ENCODE measurements around the gene OR51V1.
"Not testable (repeated sequence)": the region's sequence is repeated elsewhere in the genome, so short reads cannot be mapped to it uniquely, and the experiment has no call there.

Gene OR51V1
- long read RNA-seq: 0 reads

- DNase-seq (ENCODE audit: low read depth in 1 of 2, low spot score in 1 of 2): no peak
- TF ChIP-seq POLR2AphosphoS5 (IDR thresholded peaks at IDR 0.05; ENCODE audit: low read depth) (no peak), REST (IDR thresholded peaks at IDR 0.05; ENCODE audit: insufficient replicate concordance, low read depth) (no peak), SPI1 (IDR thresholded peaks at IDR 0.05; ENCODE audit: borderline replicate concordance, low read depth) (no peak)
- no peak within 1 kb of the TSS for H3K4me3 ChIP-seq (replicated peaks; ENCODE audit: insufficient read depth, low read length)
- no peaks in the 10 kb centered on the region for H3K27me3 ChIP-seq (ENCODE audit: insufficient read depth, poor library complexity, severe bottlenecking)
- H3K27ac ChIP-seq (replicated peaks): no peak within 1 kb of the TSS
These were observed at the start of gene OR51V1 for GRCh38 chr11:5200582-5200981. Gene OR51V1, minus strand, starts transcription at chr11:5200682. Its CDS starts 0 bp downstream, at chr11:5200682.

GRCh38 chr11:5249807-5250396, 49.4 kb upstream of the OR51V1 start, which contains the start of gene HBG1:
Gene HBG1, minus strand, starts transcription at chr11:5249857. Its CDS starts 53 bp downstream, at chr11:5249804.
- H3K4me3 ChIP-seq (replicated peaks; ENCODE audit: insufficient read depth, low read length); H3K27me3 ChIP-seq (ENCODE audit: insufficient read depth, poor library complexity, severe bottlenecking); H3K27ac ChIP-seq (replicated peaks); DNase-seq (ENCODE audit: low read depth in 1 of 2, low spot score in 1 of 2): not testable (repeated sequence)

GRCh38 chr11:5248498-5248897, 48.0 kb upstream of the OR51V1 start:
- DNase-seq (ENCODE audit: low read depth in 1 of 2, low spot score in 1 of 2); H3K27ac ChIP-seq (replicated peaks); H3K27me3 ChIP-seq (ENCODE audit: insufficient read depth, poor library complexity, severe bottlenecking); H3K4me3 ChIP-seq (replicated peaks; ENCODE audit: insufficient read depth, low read length): not testable (repeated sequence)

GRCh38 chr11:5247472-5248192, 47.1 kb upstream of the OR51V1 start:
- Histone ChIP-seq H3K27me3 (ENCODE audit: insufficient read depth, poor library complexity, severe bottlenecking) (no peaks in the 10 kb centered on the region), H3K27ac (replicated peaks) (no peak overlapping the region), H3K4me3 (replicated peaks; ENCODE audit: insufficient read depth, low read length) (no peak overlapping the region)
- no peak for DNase-seq (ENCODE audit: low read depth in 1 of 2, low spot score in 1 of 2)
- TF ChIP-seq CTCF (IDR thresholded peaks at IDR 0.05; ENCODE audit: insufficient read depth, low read length): no peak
- TF ChIP-seq SPI1 (IDR thresholded peaks at IDR 0.05; ENCODE audit: borderline replicate concordance, low read depth): no peak
- no peak for TF ChIP-seq REST (IDR thresholded peaks at IDR 0.05; ENCODE audit: insufficient replicate concordance, low read depth)
- no peak for TF ChIP-seq GABPA (IDR thresholded peaks at IDR 0.05; ENCODE audit: low read depth)
- TF ChIP-seq POLR2AphosphoS5 (IDR thresholded peaks at IDR 0.05; ENCODE audit: low read depth): no peak

GRCh38 chr11:5246772-5247471, 46.4 kb upstream of the OR51V1 start:
- no peak overlapping the region for H3K27ac ChIP-seq (replicated peaks)
- no peak overlapping the region for H3K4me3 ChIP-seq (replicated peaks; ENCODE audit: insufficient read depth, low read length)
- no peaks in the 10 kb centered on the region for H3K27me3 ChIP-seq (ENCODE audit: insufficient read depth, poor library complexity, severe bottlenecking)
- no peak for DNase-seq (ENCODE audit: low read depth in 1 of 2, low spot score in 1 of 2)
- no peak for TF ChIP-seq GABPA (IDR thresholded peaks at IDR 0.05; ENCODE audit: low read depth)
- TF ChIP-seq POLR2AphosphoS5 (IDR thresholded peaks at IDR 0.05; ENCODE audit: low read depth): no peak
- no peak for TF ChIP-seq REST (IDR thresholded peaks at IDR 0.05; ENCODE audit: insufficient replicate concordance, low read depth)
- TF ChIP-seq CTCF (IDR thresholded peaks at IDR 0.05; ENCODE audit: insufficient read depth, low read length): no peak
- no peak for TF ChIP-seq SPI1 (IDR thresholded peaks at IDR 0.05; ENCODE audit: borderline replicate concordance, low read depth)
